ENCODE measurements around the gene PODXL.

Gene PODXL

GRCh38 chr7:131556053-131556908 is at the start of gene PODXL:
Gene PODXL, minus strand, starts transcription at chr7:131556628. Its CDS starts 269 bp downstream, at chr7:131556359.
- peak; percentile 86 for DNase-seq (ENCODE audit: extremely low spot score)
- CTCF ChIA-PET = interaction anchor here (2.8 kb wide), 1 partner anchor 9 kb away, joined by 10 read pairs; no protein-coding TSS in a partner anchor
- POLR2A ChIA-PET = no interaction called here
- TF ChIP-seq ZNF384 (IDR thresholded peaks at IDR 0.05) = no peak
- TF ChIP-seq CTBP1 (IDR thresholded peaks at IDR 0.05; ENCODE audit: borderline replicate concordance) = no peak
- peak; percentile 79 for TF ChIP-seq L3MBTL2 (conservative IDR thresholded peaks at IDR 0.05)
- no peak for TF ChIP-seq TARDBP (IDR thresholded peaks at IDR 0.05)

GRCh38 chr7:131605280-131605878 is 49.0 kb upstream of the PODXL start:
- ChIA-PET CTCF (no interaction called here), POLR2A (no interaction called here)
- TF ChIP-seq TARDBP (IDR thresholded peaks at IDR 0.05) (no peak), LEF1 (IDR thresholded peaks at IDR 0.05; ENCODE audit: borderline replicate concordance) (no peak), ARNT (IDR thresholded peaks at IDR 0.05) (no peak), FOXA1 (IDR thresholded peaks at IDR 0.05) (no peak), SP1 (IDR thresholded peaks at IDR 0.05) (no peak), SUZ12 (IDR thresholded peaks at IDR 0.05) (no peak), FOXM1 (IDR thresholded peaks at IDR 0.05; ENCODE audit: borderline replicate concordance) (no peak), ZNF384 (IDR thresholded peaks at IDR 0.05) (no peak), L3MBTL2 (conservative IDR thresholded peaks at IDR 0.05) (no peak), HDGF (IDR thresholded peaks at IDR 0.05; ENCODE audit: borderline replicate concordance) (no peak), NFRKB (IDR thresholded peaks at IDR 0.05) (no peak)
- no peak for DNase-seq (ENCODE audit: extremely low spot score)

- CTCF ChIA-PET = no interaction called here
- POLR2A ChIA-PET = interaction anchor here (0.8 kb wide), 1 partner anchor 333 kb away, joined by 3 read pairs; no protein-coding TSS in a partner anchor
- no peak for DNase-seq (ENCODE audit: extremely low spot score)
- TF ChIP-seq LEF1 (IDR thresholded peaks at IDR 0.05; ENCODE audit: borderline replicate concordance) (no peak), HDGF (IDR thresholded peaks at IDR 0.05; ENCODE audit: borderline replicate concordance) (no peak), PKNOX1 (IDR thresholded peaks at IDR 0.05) (no peak), NFRKB (IDR thresholded peaks at IDR 0.05) (no peak), L3MBTL2 (conservative IDR thresholded peaks at IDR 0.05) (no peak), BHLHE40 (IDR thresholded peaks at IDR 0.05; ENCODE audit: borderline replicate concordance) (no peak), FOXA1 (IDR thresholded peaks at IDR 0.05) (no peak), ZNF384 (IDR thresholded peaks at IDR 0.05) (no peak), CTBP1 (IDR thresholded peaks at IDR 0.05; ENCODE audit: borderline replicate concordance) (no peak), SUZ12 (IDR thresholded peaks at IDR 0.05) (no peak), SP1 (IDR thresholded peaks at IDR 0.05) (no peak), ELF4 (IDR thresholded peaks at IDR 0.05) (no peak), TARDBP (IDR thresholded peaks at IDR 0.05) (no peak)
Observed at GRCh38 chr7:131604841-131605279, 48.4 kb upstream of the PODXL start.

- TF ChIP-seq BHLHE40 (IDR thresholded peaks at IDR 0.05; ENCODE audit: borderline replicate concordance) (no peak), ARNT (IDR thresholded peaks at IDR 0.05) (no peak), SP1 (IDR thresholded peaks at IDR 0.05) (no peak), TARDBP (IDR thresholded peaks at IDR 0.05) (no peak), ELF4 (IDR thresholded peaks at IDR 0.05) (no peak), PKNOX1 (IDR thresholded peaks at IDR 0.05) (no peak), FOXA1 (IDR thresholded peaks at IDR 0.05) (no peak), ZNF384 (IDR thresholded peaks at IDR 0.05) (no peak), FOXM1 (IDR thresholded peaks at IDR 0.05; ENCODE audit: borderline replicate concordance) (no peak)
- no peak for DNase-seq (ENCODE audit: extremely low spot score)
- ChIA-PET CTCF (no interaction called here), POLR2A (interaction anchor here (0.8 kb wide), 1 partner anchor 332 kb away, joined by 3 read pairs; no protein-coding TSS in a partner anchor)
Observed at GRCh38 chr7:131603932-131604331, 47.5 kb upstream of the PODXL start.

GRCh38 chr7:131602994-131603372 is 46.6 kb upstream of the PODXL start:
- ChIA-PET CTCF (no interaction called here), POLR2A (no interaction called here)
- no peak for TF ChIP-seq HDGF (IDR thresholded peaks at IDR 0.05; ENCODE audit: borderline replicate concordance)
- DNase-seq (ENCODE audit: extremely low spot score) = no peak

- TF ChIP-seq FOXK2 (IDR thresholded peaks at IDR 0.05) = no peak
- no peak for TF ChIP-seq CTBP1 (IDR thresholded peaks at IDR 0.05; ENCODE audit: borderline replicate concordance)
- no peak for TF ChIP-seq ELF4 (IDR thresholded peaks at IDR 0.05)
- no peak for TF ChIP-seq PKNOX1 (IDR thresholded peaks at IDR 0.05)
- TF ChIP-seq HDGF (IDR thresholded peaks at IDR 0.05; ENCODE audit: borderline replicate concordance) = no peak
- TF ChIP-seq TARDBP (IDR thresholded peaks at IDR 0.05) = no peak
- CTCF ChIA-PET = no interaction called here
- DNase-seq (ENCODE audit: extremely low spot score) = no peak
- POLR2A ChIA-PET = no interaction called here
Observed at GRCh38 chr7:131602304-131602993, 46.0 kb upstream of the PODXL start.
